Upper lobe of left lung (tissue), 6 donors: ENCODE results near the gene CLIP1. TPM values are rescaled to one million over a fixed set of nuclear protein-coding genes. Genes with fewer than 3 reads are reported as not detected.

Source experiments
- ATAC-seq, 2 donors: fragments of 200-7000 bp; cut with Tn5 transposase; one replicate each; pipeline ENCODE4 v1.9.1; 2022; ENCODE audit warnings: mild to moderate bottlenecking in 2 of 2, moderate library complexity in 2 of 2; ENCODE audit not compliant: low FRiP score in 2 of 2
- DNase-seq, 2 donors: peaks; one replicate each; pipeline ENCODE4 v3.0.0-alpha.2; 2019 to 2020
- H3K27ac ChIP-seq, 4 donors: fragments of 200-600 bp; sonication (generic); one replicate each; pipeline ENCODE4 v1.5.1; 2016 to 2019
- H3K27me3 ChIP-seq, 4 donors: fragments of 200-600 bp; sonication (generic); one replicate each; pipeline ENCODE4 v1.5.1; 2017 to 2019
- H3K36me3 ChIP-seq, 4 donors: fragments of 200-600 bp; sonication (generic); one replicate each; pipeline ENCODE4 v1.5.1; 2016 to 2019
- H3K4me1 ChIP-seq, 4 donors: fragments of 200-600 bp; sonication (generic); one replicate each; pipeline ENCODE4 v1.5.1; 2018 to 2019
- H3K4me3 ChIP-seq, 4 donors: fragments of 200-600 bp; sonication (generic); one replicate each; pipeline ENCODE4 v1.5.1; 2017 to 2019; ENCODE audit warnings: mild to moderate bottlenecking in 2 of 4, moderate library complexity in 1 of 4
- H3K9me3 ChIP-seq, 4 donors: fragments of 200-600 bp; sonication (generic); one replicate each; pipeline ENCODE4 v1.5.1; 2018 to 2019
- CTCF ChIP-seq, 6 experiments: fragments of 450-650 bp in 4 of 6; fragments of 200-600 bp in 2 of 6; sonication (generic) in 2 of 6; IDR thresholded peaks; one replicate each; pipeline ENCODE4 v1.5.1; 2016 to 2019; ENCODE audit warnings: antibody characterized with exemption in 6 of 6
- EP300 ChIP-seq, 4 donors: sonication (generic); formaldehyde crosslinking; IDR thresholded peaks; one replicate each; pipeline ENCODE4 v1.5.1; 2017; ENCODE audit warnings: antibody characterized with exemption in 4 of 4, control low read depth in 2 of 4
- POLR2A ChIP-seq, 4 donors: fragments of 450-650 bp; IDR thresholded peaks; one replicate each; pipeline ENCODE4 v1.5.1; 2016 to 2017; ENCODE audit warnings: antibody characterized with exemption in 4 of 4, mild to moderate bottlenecking in 2 of 4
- POLR2AphosphoS5 ChIP-seq, 2 donors: sonication (generic); formaldehyde crosslinking; IDR thresholded peaks; one replicate each; pipeline ENCODE4 v1.5.1; 2017; ENCODE audit warnings: antibody characterized with exemption in 2 of 2
- WGBS, 2 donors: methylation state at CpG; one replicate each; pipeline ENCODE4 v1.1.5; 2017 to 2018; 5-methylcytosine and 5-hydroxymethylcytosine counted together
- total RNA-seq, 6 donors: library from RNA; depleted of rRNA in 4 of 6; stranded (reverse); fragments of >200 nt in 4 of 6; gene quantifications; one replicate each; pipeline versions ENCODE4 v1.1.0 to v1.2.1, GENCODE V29; 2016 to 2021
- donor health status: DM: no; HTN: no; CAD: no; lungs with moderate emphysema.
- donor health status: DM: no; HTN: yes; CAD: no; lungs with severe emphysema.

Gene CLIP1
- total RNA-seq, 6 donors from 2014 or later: 78.4 to 152 (median 104) TPM

DNA sequence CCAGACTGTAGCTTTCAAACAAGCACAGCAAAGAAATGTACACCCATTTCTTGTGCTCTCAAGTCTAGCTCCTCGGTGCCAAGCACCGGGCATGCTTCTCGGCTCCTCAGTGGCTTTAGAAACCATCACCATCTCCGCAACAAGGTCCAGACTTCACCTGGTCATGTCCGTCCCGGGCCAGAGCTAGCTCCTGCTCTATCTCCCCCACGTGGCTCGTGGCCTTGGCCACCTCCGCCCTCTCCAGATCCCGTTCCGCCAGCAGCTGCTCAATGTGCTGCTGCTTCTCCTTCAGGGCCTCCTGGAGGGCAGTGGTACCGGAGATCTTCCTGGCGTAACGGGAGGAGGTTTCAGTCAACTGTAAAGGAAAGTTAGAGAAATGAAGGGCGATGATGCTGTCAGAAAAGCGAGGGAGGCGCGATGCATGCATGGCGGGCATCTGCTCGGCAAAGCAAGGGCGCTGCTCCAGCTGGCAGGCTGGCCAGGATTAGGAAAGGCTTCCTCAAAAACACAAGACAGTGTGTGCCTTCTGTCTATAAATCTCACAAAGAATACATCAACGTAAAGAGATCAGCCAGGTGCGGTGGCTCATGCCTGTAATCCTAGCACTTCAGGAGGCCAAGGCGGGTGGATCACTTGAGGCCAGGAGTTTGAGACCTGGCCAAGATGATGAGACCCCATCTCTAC, 67.4 kb downstream of the CLIP1 start:
- no peak overlapping the region for H3K27ac ChIP-seq
- H3K9me3 ChIP-seq: no peaks in the 10 kb centered on the region
- no peaks in the 10 kb centered on the region for H3K27me3 ChIP-seq
- ATAC-seq: no peak
- TF ChIP-seq POLR2AphosphoS5 (IDR thresholded peaks at IDR 0.05): no peak
- no peak for TF ChIP-seq EP300 (IDR thresholded peaks at IDR 0.05)
- TF ChIP-seq POLR2A (IDR thresholded peaks at IDR 0.05): no peak
- TF ChIP-seq CTCF (IDR thresholded peaks at IDR 0.05): no peak
- no peak overlapping the region for H3K4me3 ChIP-seq
- peaks cover 21 to 77% (median 46%) of the 10 kb centered on the region in 4 donors for H3K36me3 ChIP-seq
- H3K4me1 ChIP-seq: no peaks in the 10 kb centered on the region
- 92 to 93% methylated on average over 19 to 24 of the region's 24 CpGs for WGBS, 2 donors
- peak in 1 of 2 donors; percentile 26 for DNase-seq

DNA sequence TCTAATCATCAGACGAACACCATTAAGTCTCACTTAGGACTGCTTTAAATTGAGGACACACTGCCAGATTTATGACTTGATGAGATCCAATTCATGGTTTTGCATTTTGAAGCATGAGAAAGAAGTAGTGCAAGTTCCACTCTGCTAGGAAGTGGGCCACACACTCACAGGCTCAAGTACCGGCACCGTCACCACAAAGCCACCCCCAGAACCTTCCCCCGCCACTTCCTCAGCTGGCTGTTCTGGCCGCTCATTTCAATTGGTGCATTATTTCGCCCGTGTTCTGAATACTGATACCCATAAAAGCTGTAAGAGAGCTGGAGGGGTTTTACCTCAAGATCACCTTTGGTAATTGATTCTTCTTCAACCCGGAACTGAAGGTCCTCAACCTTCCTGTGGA, 70.1 kb downstream of the CLIP1 start:
- Histone ChIP-seq H3K27ac (no peak overlapping the region), H3K4me3 (no peak overlapping the region), H3K4me1 (no peaks in the 10 kb centered on the region), H3K36me3 (peaks cover 21 to 75% (median 41%) of the 10 kb centered on the region in 4 donors), H3K9me3 (no peaks in the 10 kb centered on the region), H3K27me3 (no peaks in the 10 kb centered on the region)
- ATAC-seq (no peak), DNase-seq (no peak)
- no peak for TF ChIP-seq EP300 (IDR thresholded peaks at IDR 0.05)
- TF ChIP-seq CTCF (IDR thresholded peaks at IDR 0.05): no peak
- TF ChIP-seq POLR2AphosphoS5 (IDR thresholded peaks at IDR 0.05): no peak
- no peak for TF ChIP-seq POLR2A (IDR thresholded peaks at IDR 0.05)
- WGBS, 2 donors: 79 to 80% methylated on average over 8 of the region's 8 CpGs

DNA sequence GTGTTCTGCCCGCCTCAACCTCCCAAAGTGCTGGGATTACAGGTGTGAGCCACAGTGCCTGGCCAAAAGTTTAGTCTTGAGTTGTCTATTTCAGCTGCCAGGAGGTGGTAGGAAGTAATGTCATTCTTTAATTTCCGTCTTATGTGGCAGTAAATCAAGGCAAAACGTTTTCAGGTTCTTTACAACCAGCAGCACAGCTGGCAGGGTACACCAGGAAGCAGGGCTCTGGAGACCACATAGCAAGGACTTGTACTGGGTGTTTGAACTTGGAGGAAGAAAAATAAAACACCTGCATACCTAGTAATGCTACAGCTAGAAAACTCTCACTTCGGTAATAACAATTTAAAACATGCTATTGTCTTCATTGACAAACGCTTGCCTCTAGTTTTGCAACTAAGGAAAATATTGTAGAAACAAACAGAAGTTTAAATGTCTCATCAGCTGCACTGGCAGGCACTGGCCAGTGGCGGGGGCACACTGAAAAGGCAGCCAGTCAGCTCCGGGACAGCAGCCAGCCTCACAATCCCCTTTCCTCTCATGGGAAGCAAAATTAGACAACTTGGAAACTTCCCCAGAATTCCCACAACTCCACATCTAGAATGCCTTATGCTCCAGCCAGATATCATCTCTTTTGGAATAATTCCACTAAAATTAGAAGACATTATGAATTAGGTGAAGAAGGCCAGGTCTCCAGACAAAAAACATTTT, 72.2 kb downstream of the CLIP1 start:
- ATAC-seq: peak in 1 of 2 donors; percentile 63
- no peak overlapping the region for H3K27ac ChIP-seq
- no peak overlapping the region for H3K4me3 ChIP-seq
- peak in 1 of 2 donors; percentile 34 for DNase-seq
- no peaks in the 10 kb centered on the region for H3K27me3 ChIP-seq
- 82 to 86% methylated on average over 7 of the region's 7 CpGs for WGBS, 2 donors
- H3K4me1 ChIP-seq: no peaks in the 10 kb centered on the region
- TF ChIP-seq POLR2AphosphoS5 (IDR thresholded peaks at IDR 0.05) (no peak), CTCF (IDR thresholded peaks at IDR 0.05) (no peak), EP300 (IDR thresholded peaks at IDR 0.05) (no peak), POLR2A (IDR thresholded peaks at IDR 0.05) (no peak)
- H3K36me3 ChIP-seq: peaks cover 21 to 81% (median 43%) of the 10 kb centered on the region in 4 donors
- H3K9me3 ChIP-seq: no peaks in the 10 kb centered on the region

DNA sequence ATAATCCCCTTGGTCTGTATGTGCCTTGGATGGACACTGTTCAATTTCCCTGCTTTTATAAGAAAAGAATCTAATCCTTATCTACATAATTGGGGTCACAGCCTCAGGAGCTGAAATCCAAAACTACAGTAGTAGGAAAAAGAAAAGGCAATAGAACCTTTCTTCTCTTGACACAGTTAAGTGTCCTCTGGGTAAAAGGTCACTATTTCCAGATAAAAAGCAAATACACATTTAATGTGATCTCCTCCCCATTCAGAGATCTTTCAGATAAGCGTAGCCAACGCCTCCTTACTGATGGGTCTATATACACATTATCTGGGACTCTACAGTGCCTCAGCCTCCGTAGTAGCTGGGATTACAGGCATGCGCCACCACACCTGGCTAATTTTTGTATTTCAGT, 73.4 kb downstream of the CLIP1 start:
- Histone ChIP-seq H3K4me1 (no peaks in the 10 kb centered on the region), H3K36me3 (peaks cover 10 to 76% (median 31%) of the 10 kb centered on the region in 4 donors), H3K27me3 (no peaks in the 10 kb centered on the region), H3K27ac (no peak overlapping the region), H3K9me3 (no peaks in the 10 kb centered on the region), H3K4me3 (no peak overlapping the region)
- DNase-seq (no peak), ATAC-seq (no peak)
- no peak for TF ChIP-seq CTCF (IDR thresholded peaks at IDR 0.05)
- TF ChIP-seq POLR2AphosphoS5 (IDR thresholded peaks at IDR 0.05): no peak
- no peak for TF ChIP-seq EP300 (IDR thresholded peaks at IDR 0.05)
- no peak for TF ChIP-seq POLR2A (IDR thresholded peaks at IDR 0.05)
- WGBS, 2 donors: 86 to 93% methylated on average over 4 of the region's 4 CpGs
